ENCODE results near the gene NTMT1. TPM values are rescaled to one million over a fixed set of nuclear protein-coding genes. Genes with fewer than 3 reads are reported as not detected.

The NTMT1 gene
- total and polyA plus RNA-seq, 4 donors = 14.3 to 54.7 (median 33.2) TPM

DNA sequence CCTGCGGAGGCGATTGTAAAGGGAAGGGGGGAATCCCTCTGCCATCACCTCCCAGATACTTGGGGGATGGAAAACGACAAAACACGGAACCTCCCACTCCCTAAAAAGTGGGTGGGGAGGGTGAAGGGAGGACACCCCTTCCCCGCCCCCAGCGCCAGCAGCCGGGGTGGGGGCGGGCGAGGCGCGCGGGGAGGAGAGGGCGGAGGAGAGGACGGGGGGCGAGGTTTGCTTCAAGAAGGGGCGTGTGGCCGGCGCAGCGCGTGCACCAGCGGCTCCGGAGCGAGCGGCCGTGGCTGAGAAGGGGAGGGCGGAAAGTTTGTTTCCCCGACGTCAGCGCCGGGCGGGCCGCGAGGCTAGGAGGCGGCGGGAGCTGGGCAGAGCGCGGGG lies 39.4 kb downstream of the NTMT1 start, which contains the start of gene PRRX2:
PRRX2 (plus strand) TSS at position 259 of the 387 bp plus-strand sequence. CDS start 221 bp downstream, outside the sequence.
- H3K9ac ChIP-seq (ENCODE audit: insufficient read depth in 1 of 2, low read length in 2 of 2) = no peak within 1 kb of the TSS

DNA sequence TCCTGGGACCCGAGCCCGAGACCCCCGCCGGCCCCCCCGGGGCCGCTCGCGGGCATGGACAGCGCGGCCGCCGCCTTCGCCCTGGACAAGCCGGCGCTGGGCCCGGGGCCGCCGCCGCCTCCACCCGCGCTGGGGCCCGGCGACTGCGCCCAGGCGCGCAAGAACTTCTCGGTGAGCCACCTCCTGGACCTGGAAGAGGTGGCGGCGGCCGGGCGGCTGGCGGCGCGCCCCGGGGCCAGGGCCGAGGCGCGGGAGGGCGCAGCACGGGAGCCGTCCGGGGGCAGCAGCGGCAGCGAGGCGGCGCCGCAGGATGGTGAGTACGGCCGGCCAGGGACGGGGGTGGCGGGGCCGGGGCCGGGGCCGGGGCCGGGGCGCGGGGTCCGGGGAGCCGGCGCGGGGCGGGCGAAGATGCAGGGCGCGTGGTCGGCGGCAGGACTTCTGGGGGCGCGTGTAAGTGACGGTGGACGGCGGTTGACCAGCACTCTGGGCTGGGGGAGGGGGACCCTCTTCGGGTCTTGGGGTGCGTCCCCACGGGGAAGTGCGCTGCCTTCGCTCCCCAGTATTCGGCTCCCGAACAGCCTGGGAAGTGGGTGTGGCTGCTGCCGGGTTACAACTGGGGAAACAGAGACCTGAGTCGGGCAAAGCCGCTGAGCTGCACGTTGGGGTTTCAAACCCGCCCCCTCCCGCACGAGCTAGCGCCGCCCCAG lies 40.0 kb downstream of the NTMT1 start:
- Histone ChIP-seq H3K9ac (ENCODE audit: insufficient read depth in 1 of 2, low read length in 2 of 2) (no peak overlapping the region), H3K27ac (ENCODE audit: low read depth in 1 of 2, low read length in 1 of 2) (no peak overlapping the region), H3K4me3 (peak overlapping the region; percentile 16), H3K4me1 (ENCODE audit: control insufficient read depth in 5 of 5, insufficient read depth in 5 of 5, low read length in 5 of 5) (peaks cover 0 to 6% (median 0%) of the 10 kb centered on the region in 5 donors), H3K27me3 (ENCODE audit: control insufficient read depth in 3 of 3, insufficient read depth in 3 of 3, low read length in 2 of 3) (peaks cover 5 to 34% (median 16%) of the 10 kb centered on the region in 3 donors), H3K36me3 (ENCODE audit: control insufficient read depth in 4 of 4, insufficient read depth in 4 of 4, low read length in 4 of 4) (no peaks in the 10 kb centered on the region), H3K9me3 (ENCODE audit: control insufficient read depth in 4 of 4, insufficient read depth in 3 of 4, low read length in 3 of 4) (no peaks in the 10 kb centered on the region)
- ATAC-seq (ENCODE audit: insufficient read depth, low FRiP score) = no peak
- DNase-seq = no peak
- WGBS, 2 donors = 1 to 4% methylated on average over 38 to 88 of the region's 88 CpGs
- TF ChIP-seq, protein P1, sequence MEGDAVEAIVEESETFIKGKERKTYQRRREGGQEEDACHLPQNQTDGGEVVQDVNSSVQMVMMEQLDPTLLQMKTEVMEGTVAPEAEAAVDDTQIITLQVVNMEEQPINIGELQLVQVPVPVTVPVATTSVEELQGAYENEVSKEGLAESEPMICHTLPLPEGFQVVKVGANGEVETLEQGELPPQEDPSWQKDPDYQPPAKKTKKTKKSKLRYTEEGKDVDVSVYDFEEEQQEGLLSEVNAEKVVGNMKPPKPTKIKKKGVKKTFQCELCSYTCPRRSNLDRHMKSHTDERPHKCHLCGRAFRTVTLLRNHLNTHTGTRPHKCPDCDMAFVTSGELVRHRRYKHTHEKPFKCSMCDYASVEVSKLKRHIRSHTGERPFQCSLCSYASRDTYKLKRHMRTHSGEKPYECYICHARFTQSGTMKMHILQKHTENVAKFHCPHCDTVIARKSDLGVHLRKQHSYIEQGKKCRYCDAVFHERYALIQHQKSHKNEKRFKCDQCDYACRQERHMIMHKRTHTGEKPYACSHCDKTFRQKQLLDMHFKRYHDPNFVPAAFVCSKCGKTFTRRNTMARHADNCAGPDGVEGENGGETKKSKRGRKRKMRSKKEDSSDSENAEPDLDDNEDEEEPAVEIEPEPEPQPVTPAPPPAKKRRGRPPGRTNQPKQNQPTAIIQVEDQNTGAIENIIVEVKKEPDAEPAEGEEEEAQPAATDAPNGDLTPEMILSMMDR (IDR thresholded peaks at IDR 0.05; ENCODE audit: control extremely low read depth, extremely low read depth) = no peak

More for the DNA sequence above, 39.4 kb downstream of the NTMT1 start, which contains the start of gene PRRX2:
- WGBS, 2 donors = 0 to 2% methylated on average over 22 to 37 of the region's 37 CpGs
- Histone ChIP-seq H3K4me1 (ENCODE audit: control insufficient read depth in 5 of 5, insufficient read depth in 5 of 5, low read length in 5 of 5) (peaks cover 0 to 6% (median 0%) of the 10 kb centered on the region in 5 donors), H3K27ac (ENCODE audit: low read depth in 1 of 2, low read length in 1 of 2) (no peak within 1 kb of the TSS), H3K4me3 (peak within 1 kb of the TSS; percentile 16), H3K36me3 (ENCODE audit: control insufficient read depth in 4 of 4, insufficient read depth in 4 of 4, low read length in 4 of 4) (no peaks in the 10 kb centered on the region), H3K9me3 (ENCODE audit: control insufficient read depth in 4 of 4, insufficient read depth in 3 of 4, low read length in 3 of 4) (no peaks in the 10 kb centered on the region), H3K27me3 (ENCODE audit: control insufficient read depth in 3 of 3, insufficient read depth in 3 of 3, low read length in 2 of 3) (peaks cover 5 to 35% (median 16%) of the 10 kb centered on the region in 3 donors)
- DNase-seq (peak; percentile 46 to 62 (median 51)), ATAC-seq (ENCODE audit: insufficient read depth, low FRiP score) (no peak)
- TF ChIP-seq, protein P1 (IDR thresholded peaks at IDR 0.05; ENCODE audit: control extremely low read depth, extremely low read depth) = no peak

DNA sequence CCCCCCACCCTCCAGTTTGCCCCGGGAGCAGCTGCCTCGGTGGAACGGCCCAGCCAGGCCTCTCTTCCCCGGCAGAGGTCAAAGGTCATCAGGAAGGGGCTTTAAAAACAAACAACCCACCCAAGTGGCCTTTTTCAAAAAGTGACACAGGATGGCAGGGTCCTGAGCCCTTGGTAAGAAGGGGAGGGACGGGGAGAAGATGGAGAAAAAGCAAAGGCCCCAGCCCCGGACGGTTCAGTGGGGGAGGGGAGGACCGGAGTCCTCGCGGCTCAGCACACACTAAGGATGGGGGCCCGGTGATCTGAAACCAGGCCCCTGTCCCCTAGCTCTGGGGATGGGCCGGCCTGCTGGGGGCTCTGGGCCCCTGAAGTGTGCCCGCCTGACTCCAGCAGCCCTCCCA lies 40.6 kb downstream of the NTMT1 start:
- no peaks in the 10 kb centered on the region for H3K9me3 ChIP-seq (ENCODE audit: control insufficient read depth in 4 of 4, insufficient read depth in 3 of 4, low read length in 3 of 4)
- H3K4me1 ChIP-seq (ENCODE audit: control insufficient read depth in 5 of 5, insufficient read depth in 5 of 5, low read length in 5 of 5) = peaks cover 0 to 6% (median 0%) of the 10 kb centered on the region in 5 donors
- no peak overlapping the region for H3K4me3 ChIP-seq
- H3K36me3 ChIP-seq (ENCODE audit: control insufficient read depth in 4 of 4, insufficient read depth in 4 of 4, low read length in 4 of 4) = no peaks in the 10 kb centered on the region
- peaks cover 5 to 31% (median 13%) of the 10 kb centered on the region in 3 donors for H3K27me3 ChIP-seq (ENCODE audit: control insufficient read depth in 3 of 3, insufficient read depth in 3 of 3, low read length in 2 of 3)
- no peak for ATAC-seq (ENCODE audit: insufficient read depth, low FRiP score)
- TF ChIP-seq, protein P1 (IDR thresholded peaks at IDR 0.05; ENCODE audit: control extremely low read depth, extremely low read depth) = no peak
- no peak overlapping the region for H3K9ac ChIP-seq (ENCODE audit: insufficient read depth in 1 of 2, low read length in 2 of 2)
- no peak overlapping the region for H3K27ac ChIP-seq (ENCODE audit: low read depth in 1 of 2, low read length in 1 of 2)
- no peak for DNase-seq
- WGBS, 2 donors = 24 to 27% methylated on average over 10 to 13 of the region's 13 CpGs
